GM19395 (cell line): ENCODE results near the gene TARBP1.

Experiments
- ATAC-seq: cut with Tn5 transposase; IDR thresholded peaks from one replicate; pipeline ENCODE4 v1.9.1; 2021; ENCODE audit warnings: mild to moderate bottlenecking, moderate library complexity; ENCODE audit not compliant: unreplicated experiment

TARBP1 gene

GRCh38 chr1:234458352-234459017 is 20.5 kb downstream of the TARBP1 start:
- no peak for ATAC-seq

- no peak for ATAC-seq
These were observed 24.1 kb downstream of the TARBP1 start for GRCh38 chr1:234454926-234455325.

GRCh38 chr1:234452406-234452965 is 26.5 kb downstream of the TARBP1 start:
- ATAC-seq, result no peak

- ATAC-seq, result no peak
These were observed 38.6 kb downstream of the TARBP1 start for GRCh38 chr1:234440348-234440747.

- ATAC-seq, result no peak
These were observed 40.4 kb downstream of the TARBP1 start for GRCh38 chr1:234438579-234438978.

GRCh38 chr1:234437423-234438171 is 41.4 kb downstream of the TARBP1 start:
- ATAC-seq, result no peak

- ATAC-seq, result no peak
These were observed 43.4 kb downstream of the TARBP1 start for GRCh38 chr1:234435620-234436019.

- ATAC-seq, result no peak
These were observed 44.3 kb downstream of the TARBP1 start for GRCh38 chr1:234434706-234435105.

GRCh38 chr1:234433563-234434285 is 45.3 kb downstream of the TARBP1 start:
- no peak for ATAC-seq

GRCh38 chr1:234431255-234431654 is 47.7 kb downstream of the TARBP1 start:
- no peak for ATAC-seq

- no peak for ATAC-seq
These were observed 48.3 kb downstream of the TARBP1 start for GRCh38 chr1:234430691-234431090.

- ATAC-seq, result no peak
These were observed 49.6 kb downstream of the TARBP1 start for GRCh38 chr1:234429434-234429806.

GRCh38 chr1:234427950-234428646 is 50.9 kb downstream of the TARBP1 start:
- ATAC-seq, result no peak

GRCh38 chr1:234413990-234414389 is 65.0 kb downstream of the TARBP1 start:
- no peak for ATAC-seq

- ATAC-seq, result no peak
These were observed 65.5 kb downstream of the TARBP1 start for GRCh38 chr1:234413485-234413884.

GRCh38 chr1:234412830-234413229 is 66.1 kb downstream of the TARBP1 start:
- no peak for ATAC-seq

- ATAC-seq, result no peak
These were observed 69.7 kb downstream of the TARBP1 start for GRCh38 chr1:234409328-234409727.

- no peak for ATAC-seq
These were observed 70.2 kb downstream of the TARBP1 start for GRCh38 chr1:234408757-234409156.

- no peak for ATAC-seq
These were observed 72.1 kb downstream of the TARBP1 start for GRCh38 chr1:234406871-234407270.

- no peak for ATAC-seq
These were observed 73.3 kb downstream of the TARBP1 start for GRCh38 chr1:234405676-234406075.

- ATAC-seq, result no peak
These were observed 76.0 kb downstream of the TARBP1 start for GRCh38 chr1:234402939-234403338.
